Stomach smooth muscle (tissue), 2 donors: ENCODE data around the gene KRTAP12-2.
"Not testable (repeated sequence)": the region's sequence is repeated elsewhere in the genome, so short reads cannot be mapped to it uniquely, and the experiment has no call there.

Source experiments
- H3K27ac ChIP-seq: one replicate; pipeline ENCODE4 v1.7.0; 2013; ENCODE audit warnings: mild to moderate bottlenecking, low read length, inconsistent platforms
- H3K27me3 ChIP-seq, 2 donors: one replicate each; pipeline ENCODE4 v1.7.0; 2013; ENCODE audit warnings: low read length in 2 of 2; ENCODE audit not compliant: insufficient read depth in 2 of 2, control insufficient read depth in 1 of 2
- H3K36me3 ChIP-seq, 2 donors: one replicate each; pipeline ENCODE4 v1.7.0; 2013; ENCODE audit warnings: low read length in 2 of 2; ENCODE audit not compliant: control insufficient read depth in 2 of 2, insufficient read depth in 2 of 2
- H3K4me1 ChIP-seq: one replicate; pipeline ENCODE4 v1.7.0; 2013; ENCODE audit warnings: low read length; ENCODE audit not compliant: control insufficient read depth, insufficient read depth
- H3K4me3 ChIP-seq, 2 donors: one replicate each; pipeline ENCODE4 v1.7.0; 2013; ENCODE audit warnings: low read length in 2 of 2
- H3K9ac ChIP-seq, 2 donors: one replicate each; pipeline ENCODE4 v1.7.0; 2013; ENCODE audit warnings: low read length in 2 of 2, mild to moderate bottlenecking in 1 of 2
- H3K9me3 ChIP-seq, 2 donors: one replicate each; pipeline ENCODE4 v1.7.0; 2013; ENCODE audit warnings: low read length in 2 of 2; ENCODE audit not compliant: control insufficient read depth in 2 of 2
- donor health status: healthy.
- donor health status: Pancreatic carcinoma.

Gene KRTAP12-2

DNA sequence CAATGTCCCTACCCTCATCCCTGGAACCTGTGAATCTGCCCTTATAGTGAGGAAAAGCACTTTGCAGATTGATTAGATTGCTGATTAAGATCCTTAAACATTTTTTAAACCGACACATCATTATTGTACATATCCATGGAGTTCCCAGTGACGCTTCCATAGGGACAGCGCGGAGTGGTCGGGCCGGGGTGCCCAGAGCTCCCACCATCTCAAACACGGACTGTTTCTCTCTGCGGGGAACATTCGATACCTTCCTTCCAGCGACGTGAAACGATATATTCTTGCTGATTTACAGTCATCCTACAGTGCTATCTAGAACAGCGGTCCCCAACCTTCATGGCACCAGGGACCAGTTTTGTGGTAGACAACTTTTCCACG lies 34.3 kb upstream of the KRTAP12-2 start:
- H3K9me3 ChIP-seq = no peaks in the 10 kb centered on the region
- no peaks in the 10 kb centered on the region for H3K4me1 ChIP-seq
- no peak overlapping the region for H3K27ac ChIP-seq
- H3K9ac ChIP-seq = no peak overlapping the region
- no peak overlapping the region for H3K4me3 ChIP-seq
- H3K36me3 ChIP-seq = no peaks in the 10 kb centered on the region
- H3K27me3 ChIP-seq = peaks cover 35 to 49% of the 10 kb centered on the region in 2 donors

DNA sequence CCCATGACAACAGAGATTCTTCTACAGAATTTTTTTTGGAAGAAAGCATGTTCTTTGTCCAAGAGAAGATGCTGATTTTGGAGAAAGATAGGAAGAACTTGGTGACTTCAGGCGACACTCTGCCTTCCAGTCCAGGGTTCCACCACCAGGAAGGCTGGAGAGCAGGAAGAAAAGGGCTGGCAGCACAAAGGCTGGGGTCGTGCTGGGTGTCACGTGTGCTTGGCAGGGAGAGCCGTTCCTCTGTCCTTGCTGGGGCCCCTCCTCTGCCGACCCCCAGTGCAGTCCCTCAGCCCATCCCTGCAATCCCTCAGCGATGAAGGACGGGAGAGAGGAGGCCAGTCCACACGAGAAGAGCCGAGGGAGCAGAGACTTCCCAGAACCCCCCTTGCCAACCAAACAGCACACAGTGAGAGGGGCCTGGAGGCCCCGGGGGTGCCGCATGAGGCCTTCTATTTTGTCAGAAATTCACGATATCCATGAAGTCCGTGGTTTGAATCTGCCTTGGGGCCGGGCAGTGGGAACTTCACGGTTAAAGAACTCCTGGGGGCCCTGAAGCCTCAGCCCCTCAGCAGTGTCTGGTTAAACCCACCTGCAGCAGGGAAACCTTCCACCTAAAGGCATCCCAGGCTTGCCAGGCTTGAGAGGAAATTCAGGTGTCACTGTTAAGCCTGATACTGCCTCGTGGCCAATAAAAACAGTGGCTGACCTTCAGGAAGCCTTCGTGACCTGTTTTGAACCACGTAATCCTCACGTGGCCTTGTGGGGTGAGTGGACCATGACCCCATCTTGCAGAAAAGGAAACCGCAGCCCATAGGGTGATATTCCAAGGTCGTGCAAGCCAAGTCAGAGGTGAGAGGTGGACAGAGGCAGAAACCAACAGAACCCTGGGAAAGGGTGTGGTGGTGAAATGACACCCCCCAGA lies 33.6 kb upstream of the KRTAP12-2 start:
- Histone ChIP-seq H3K9me3 (no peaks in the 10 kb centered on the region), H3K4me3 (no peak overlapping the region), H3K9ac (no peak overlapping the region), H3K36me3 (no peaks in the 10 kb centered on the region), H3K27ac (no peak overlapping the region), H3K27me3 (peaks cover 41 to 51% of the 10 kb centered on the region in 2 donors), H3K4me1 (no peaks in the 10 kb centered on the region)

DNA sequence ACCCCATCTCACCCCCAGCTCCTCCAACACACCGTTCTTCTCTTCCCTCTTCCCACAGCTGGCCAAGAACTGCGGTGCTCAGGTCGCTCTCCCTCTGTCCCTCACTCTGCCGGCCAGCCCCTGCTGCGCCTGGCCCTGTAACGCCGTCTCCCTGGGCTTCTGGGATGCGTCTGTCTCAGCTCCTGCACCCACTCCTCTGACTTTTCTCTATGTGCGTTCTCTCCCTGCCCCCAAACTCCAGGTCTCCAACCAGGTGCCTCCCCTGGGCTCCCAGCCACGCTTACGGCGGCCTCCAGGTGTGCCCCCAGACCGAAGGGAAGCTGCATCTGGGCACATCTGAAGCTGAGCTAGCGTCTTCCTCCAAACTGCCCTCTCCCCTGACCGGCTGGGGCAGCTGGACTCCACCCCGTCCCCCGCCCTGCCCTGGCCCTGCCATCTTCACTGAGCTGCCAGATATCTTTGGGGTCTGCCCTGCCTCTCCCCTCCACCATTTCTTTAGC lies 32.8 kb upstream of the KRTAP12-2 start:
- Histone ChIP-seq H3K4me1 (no peaks in the 10 kb centered on the region), H3K27ac (no peak overlapping the region), H3K36me3 (no peaks in the 10 kb centered on the region), H3K9me3 (no peaks in the 10 kb centered on the region), H3K9ac (no peak overlapping the region), H3K4me3 (no peak overlapping the region), H3K27me3 (peaks cover 40 to 50% of the 10 kb centered on the region in 2 donors)

DNA sequence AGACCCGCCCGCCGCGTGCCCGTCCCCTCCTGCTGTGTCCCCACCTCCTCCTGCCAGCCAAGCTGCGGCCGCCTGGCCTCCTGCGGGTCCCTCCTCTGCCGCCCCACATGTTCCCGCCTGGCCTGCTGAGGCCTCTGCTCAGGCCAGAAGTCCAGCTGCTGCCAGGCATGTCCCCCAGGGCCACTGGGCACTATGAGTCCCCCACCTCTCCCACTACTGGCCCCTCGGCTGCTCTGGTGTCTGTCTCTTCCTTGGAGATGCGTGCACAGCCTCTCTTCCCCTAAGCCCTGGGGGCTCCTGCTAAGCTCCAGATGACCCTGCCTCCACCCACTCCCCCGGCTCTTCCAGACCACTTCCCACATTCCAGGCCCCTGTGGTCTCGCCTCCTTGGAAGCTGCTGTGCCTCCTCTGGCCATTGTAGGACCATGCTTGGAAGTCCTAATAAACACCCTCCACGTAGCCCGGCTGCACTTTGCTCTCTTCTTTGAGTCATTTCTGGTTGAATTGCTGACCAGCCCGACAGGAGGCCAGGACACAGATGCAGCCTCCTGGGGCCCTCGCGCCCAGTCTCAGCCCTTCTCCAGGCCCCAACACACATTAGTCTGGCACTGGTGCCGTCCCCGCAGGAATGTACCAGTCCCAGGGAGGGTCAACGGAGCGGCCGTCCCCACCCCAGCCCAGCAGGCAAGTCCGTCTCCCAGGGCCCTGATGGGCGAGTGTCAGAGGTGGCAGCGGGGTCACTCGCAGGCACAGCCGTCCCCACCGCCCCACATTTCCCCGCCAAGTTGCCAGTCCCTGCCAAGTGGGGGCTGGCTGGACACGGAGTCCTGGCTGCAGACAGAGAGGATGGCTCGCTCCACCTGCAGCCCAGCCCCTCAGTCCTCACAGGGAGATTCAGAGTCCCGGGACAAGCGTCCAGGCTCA lies 31.3 kb upstream of the KRTAP12-2 start:
- Histone ChIP-seq H3K4me3 (no peak overlapping the region), H3K27me3 (peaks cover 29 to 41% of the 10 kb centered on the region in 2 donors), H3K27ac (no peak overlapping the region)

DNA sequence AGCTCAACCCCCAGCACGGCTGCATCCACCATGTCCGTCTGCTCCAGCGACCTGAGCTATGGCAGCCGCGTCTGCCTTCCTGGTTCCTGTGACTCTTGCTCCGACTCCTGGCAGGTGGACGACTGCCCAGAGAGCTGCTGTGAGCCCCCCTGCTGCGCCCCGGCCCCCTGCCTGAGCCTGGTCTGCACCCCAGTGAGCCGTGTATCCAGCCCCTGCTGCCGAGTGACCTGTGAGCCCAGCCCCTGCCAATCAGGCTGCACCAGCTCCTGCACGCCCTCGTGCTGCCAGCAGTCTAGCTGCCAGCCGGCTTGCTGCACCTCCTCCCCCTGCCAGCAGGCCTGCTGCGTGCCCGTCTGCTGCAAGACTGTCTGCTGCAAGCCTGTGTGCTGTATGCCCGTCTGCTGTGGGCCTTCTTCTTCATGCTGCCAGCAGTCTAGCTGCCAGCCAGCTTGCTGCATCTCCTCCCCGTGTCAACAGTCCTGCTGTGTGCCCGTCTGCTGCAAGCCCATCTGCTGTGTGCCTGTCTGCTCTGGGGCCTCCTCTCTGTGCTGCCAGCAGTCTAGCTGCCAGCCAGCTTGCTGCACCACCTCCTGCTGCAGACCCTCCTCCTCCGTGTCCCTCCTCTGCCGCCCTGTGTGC lies 30.6 kb upstream of the KRTAP12-2 start, which contains the start of gene KRTAP10-12:
Gene KRTAP10-12, plus strand, starts transcription at position 1 of the 639 bp plus-strand sequence. Its CDS starts 30 bp downstream, at position 31.
- H3K4me3 ChIP-seq, H3K4me1 ChIP-seq, H3K36me3 ChIP-seq, H3K9me3 ChIP-seq, H3K9ac ChIP-seq, H3K27ac ChIP-seq: not testable (repeated sequence)
- peaks cover 28 to 36% of the 10 kb centered on the region in 2 donors for H3K27me3 ChIP-seq

More for the DNA sequence above, 31.3 kb upstream of the KRTAP12-2 start:
- Histone ChIP-seq H3K9ac (no peak overlapping the region), H3K4me1 (no peaks in the 10 kb centered on the region), H3K9me3 (peaks cover 0 to 3% of the 10 kb centered on the region in 2 donors), H3K36me3 (no peaks in the 10 kb centered on the region)

DNA sequence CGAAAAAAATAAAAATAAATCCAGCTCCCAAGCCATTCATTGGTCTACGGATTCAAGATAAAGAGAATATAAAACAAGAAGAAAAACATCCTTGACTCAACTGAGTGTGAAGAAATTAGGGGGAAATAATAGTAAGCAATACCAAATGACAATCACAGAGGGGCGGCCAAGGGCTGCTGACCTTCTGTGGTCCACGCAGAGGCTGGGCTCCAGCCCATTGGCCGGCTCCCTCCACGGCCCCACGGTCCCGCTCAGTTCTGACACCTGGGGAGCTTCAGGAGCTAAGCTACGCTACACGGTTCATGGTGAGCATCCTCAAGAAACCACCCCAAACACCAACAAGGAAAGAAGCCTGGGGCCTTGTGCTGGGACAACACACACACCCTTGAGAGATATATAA lies 29.8 kb upstream of the KRTAP12-2 start:
- no peak overlapping the region for H3K27ac ChIP-seq
- peaks cover 28 to 31% of the 10 kb centered on the region in 2 donors for H3K27me3 ChIP-seq
- H3K9me3 ChIP-seq = peaks cover 3 to 4% of the 10 kb centered on the region in 2 donors
- no peak overlapping the region for H3K4me3 ChIP-seq
- no peaks in the 10 kb centered on the region for H3K4me1 ChIP-seq
- H3K36me3 ChIP-seq = no peaks in the 10 kb centered on the region
- H3K9ac ChIP-seq = no peak overlapping the region

DNA sequence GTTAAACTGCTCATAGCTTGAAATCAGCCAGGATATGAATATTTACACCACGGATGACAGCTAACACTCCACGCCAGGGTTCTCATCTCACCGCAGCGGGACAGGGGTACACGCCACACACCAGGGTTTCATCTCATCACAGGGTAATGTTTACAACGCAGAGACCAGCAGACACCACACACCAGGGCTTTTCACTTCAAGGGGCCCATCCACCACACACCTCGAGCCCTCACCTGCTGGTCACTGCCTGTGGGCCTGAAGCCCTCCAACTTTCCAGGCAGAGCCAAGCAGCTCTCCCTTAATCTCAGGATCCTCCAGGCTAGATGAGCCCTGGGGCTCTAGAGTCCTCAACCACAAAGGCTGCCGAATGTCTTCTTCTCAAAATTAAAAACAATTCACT lies 28.9 kb upstream of the KRTAP12-2 start:
- peaks cover 24% of the 10 kb centered on the region in 2 donors for H3K27me3 ChIP-seq

DNA sequence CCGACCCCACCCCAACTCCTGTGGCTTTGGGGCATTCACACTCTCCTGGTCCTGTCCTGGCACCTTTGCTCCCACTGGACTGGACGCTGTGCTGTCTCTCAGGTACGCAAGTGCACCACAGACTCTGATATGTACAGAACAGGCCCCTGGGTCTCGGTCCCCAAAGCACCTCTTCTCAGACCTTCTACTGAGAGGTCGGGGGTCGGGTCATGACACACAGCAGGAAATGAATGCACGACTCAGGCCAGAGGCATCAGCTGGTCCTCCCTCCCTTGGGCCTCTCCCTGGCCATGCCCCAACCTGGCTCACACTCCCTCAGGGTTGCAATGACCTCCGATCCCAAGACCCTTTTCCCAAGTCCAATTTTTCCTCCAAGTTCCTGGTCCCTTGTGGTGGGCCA lies 28.5 kb upstream of the KRTAP12-2 start:
- Histone ChIP-seq H3K9me3 (peaks cover 3 to 4% of the 10 kb centered on the region in 2 donors), H3K27ac (no peak overlapping the region), H3K9ac (no peak overlapping the region), H3K4me3 (no peak overlapping the region), H3K27me3 (peaks cover 19 to 21% of the 10 kb centered on the region in 2 donors), H3K4me1 (no peaks in the 10 kb centered on the region), H3K36me3 (no peaks in the 10 kb centered on the region)

More for the DNA sequence above, 28.9 kb upstream of the KRTAP12-2 start:
- Histone ChIP-seq H3K9ac (no peak overlapping the region), H3K4me3 (no peak overlapping the region), H3K36me3 (no peaks in the 10 kb centered on the region), H3K4me1 (no peaks in the 10 kb centered on the region), H3K27ac (no peak overlapping the region), H3K9me3 (peaks cover 3 to 4% of the 10 kb centered on the region in 2 donors)

DNA sequence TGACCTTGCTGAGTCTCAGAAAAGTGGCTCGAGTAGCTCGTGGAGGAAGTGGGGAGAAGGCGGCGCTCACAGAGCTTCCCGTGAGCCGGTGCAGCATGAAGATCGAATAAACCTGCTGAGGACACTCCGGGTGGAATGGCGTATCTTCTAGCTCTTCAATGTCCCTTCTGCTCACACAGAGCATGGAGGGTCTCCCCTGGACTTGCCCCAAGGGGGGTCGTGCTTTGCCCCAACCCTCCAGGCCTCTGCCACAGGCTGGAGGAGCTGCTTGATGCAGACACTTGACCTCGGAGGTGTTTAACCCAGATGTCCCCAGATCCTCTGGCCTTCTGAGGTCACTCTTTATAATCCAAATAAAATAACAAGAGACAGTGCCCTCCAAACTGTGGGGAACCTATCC lies 28.0 kb upstream of the KRTAP12-2 start:
- Histone ChIP-seq H3K27me3 (peaks cover 17 to 19% of the 10 kb centered on the region in 2 donors), H3K4me3 (no peak overlapping the region)

More for the DNA sequence above, 28.0 kb upstream of the KRTAP12-2 start:
- peaks cover 3 to 4% of the 10 kb centered on the region in 2 donors for H3K9me3 ChIP-seq
- H3K27ac ChIP-seq = no peak overlapping the region
- no peaks in the 10 kb centered on the region for H3K36me3 ChIP-seq
- H3K4me1 ChIP-seq = no peaks in the 10 kb centered on the region
- H3K9ac ChIP-seq = no peak overlapping the region
